Measurements from ENCODE around the gene PRR5.
"Not testable (repeated sequence)": the region's sequence is repeated elsewhere in the genome, so short reads cannot be mapped to it uniquely, and the experiment has no call there.

The PRR5 gene

GRCh38 chr22:44673406-44673805 lies 28.6 kb upstream of the PRR5 start:
- DNase-seq = no peak

DNA sequence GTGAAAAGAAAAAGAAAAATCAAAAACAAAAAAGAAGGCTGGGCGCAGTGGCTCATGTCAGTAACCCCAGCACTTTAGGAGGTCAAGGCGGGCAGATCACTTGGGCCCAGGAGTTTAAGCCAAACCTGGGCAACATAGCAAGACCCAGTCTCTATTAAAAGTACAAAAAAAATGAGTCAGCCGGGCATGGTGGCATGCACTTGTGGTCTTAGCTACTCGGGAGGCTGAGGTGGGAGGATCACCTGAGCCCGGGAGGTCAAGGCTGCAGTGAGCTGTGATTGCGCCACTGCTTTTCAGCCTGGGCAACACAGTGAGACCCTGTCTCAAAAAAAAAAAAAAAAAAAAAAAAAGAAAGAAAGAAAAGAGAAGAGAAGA lies 26.0 kb upstream of the PRR5 start:
- not testable (repeated sequence) for DNase-seq

DNA sequence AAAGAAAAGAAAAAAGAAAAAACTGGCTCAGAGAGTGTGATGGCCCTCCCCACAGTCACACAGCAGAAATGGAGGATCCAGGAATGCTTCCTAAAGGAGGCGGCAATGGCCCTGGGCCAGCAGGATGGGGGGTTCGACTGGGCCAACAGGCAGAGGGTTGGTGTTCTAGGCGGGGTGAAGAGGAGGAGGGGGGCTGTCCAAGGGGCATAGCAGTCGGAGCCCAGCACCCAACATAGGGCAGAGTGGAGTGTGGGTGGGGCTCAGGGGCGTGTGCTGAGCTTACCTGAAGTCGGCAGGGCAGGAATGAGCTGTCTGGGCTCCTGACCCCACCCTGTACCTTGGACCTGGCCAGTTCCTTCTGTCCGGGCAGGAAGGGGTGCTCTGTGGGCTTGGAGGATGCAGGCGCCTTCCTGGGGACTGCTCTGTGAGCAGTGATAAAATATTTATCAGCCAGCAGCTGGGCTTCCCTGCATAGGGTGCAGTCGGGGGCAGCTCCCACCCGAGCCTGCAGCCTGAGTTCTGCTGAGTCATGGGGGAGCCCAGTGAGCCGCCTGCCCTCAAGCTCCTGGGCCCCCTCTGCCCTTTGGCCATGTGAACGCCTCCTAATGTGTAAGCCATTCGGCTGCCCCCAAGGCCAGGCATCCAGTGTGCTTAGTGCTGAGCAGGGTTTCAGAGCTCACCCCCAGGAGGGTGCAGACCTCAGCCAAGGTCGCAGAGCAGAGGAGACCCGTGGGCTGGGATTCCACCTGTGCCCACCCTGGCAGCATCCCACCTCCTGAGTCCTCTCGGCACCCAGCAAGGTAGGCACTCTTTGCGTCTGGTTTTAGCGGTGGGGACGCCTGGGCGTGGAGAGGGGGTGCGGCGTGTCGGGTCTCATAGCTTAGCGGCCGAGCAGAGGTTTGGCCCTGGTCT lies 25.3 kb upstream of the PRR5 start:
- peak; percentile 42 to 63 (median 62) for DNase-seq

- no peak for DNase-seq
Measured at GRCh38 chr22:44677353-44677840, 24.6 kb upstream of the PRR5 start.

DNA sequence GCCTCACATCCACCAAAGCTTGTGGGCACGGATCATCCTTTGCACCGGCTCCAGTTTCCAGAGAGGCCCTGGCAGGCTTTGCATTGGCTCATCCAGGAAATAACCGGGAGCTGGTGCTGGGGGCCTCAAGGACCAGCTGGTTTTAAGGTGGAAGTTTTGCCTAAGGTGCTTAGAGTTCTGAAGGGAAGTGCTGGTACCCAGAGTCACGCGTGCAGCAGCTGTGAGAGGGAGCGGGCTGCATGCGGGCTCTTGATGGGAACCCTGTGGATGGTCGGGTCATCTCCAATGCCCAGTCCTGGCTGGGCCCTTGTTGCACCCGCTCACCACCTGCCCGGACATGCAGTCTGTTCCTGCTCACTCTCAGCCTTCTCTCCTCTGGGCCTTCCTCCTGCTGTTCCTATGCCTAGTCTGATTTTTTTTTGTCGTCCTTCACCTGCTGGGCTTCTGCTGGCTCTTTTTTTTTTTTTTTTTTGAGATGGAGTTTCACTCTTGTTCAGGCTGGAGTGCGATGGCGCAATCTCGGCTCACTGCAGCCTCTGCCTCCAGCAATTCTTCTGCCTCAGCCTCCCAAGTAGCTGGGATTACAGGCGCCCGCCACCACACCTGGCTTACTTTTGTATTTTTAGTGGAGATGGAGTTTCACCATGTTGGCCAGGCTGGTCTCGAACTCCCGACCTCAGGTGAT lies 24.0 kb upstream of the PRR5 start:
- no peak for DNase-seq

GRCh38 chr22:44678556-44679305 lies 23.3 kb upstream of the PRR5 start:
- no peak for DNase-seq

- DNase-seq = not testable (repeated sequence)
Measured at GRCh38 chr22:44679306-44679647, 22.7 kb upstream of the PRR5 start.

GRCh38 chr22:44680058-44680457 lies 21.9 kb upstream of the PRR5 start:
- DNase-seq = no peak

GRCh38 chr22:44680481-44680894 lies 21.5 kb upstream of the PRR5 start:
- DNase-seq = no peak

GRCh38 chr22:44682556-44683168 lies 19.3 kb upstream of the PRR5 start:
- no peak for DNase-seq

DNA sequence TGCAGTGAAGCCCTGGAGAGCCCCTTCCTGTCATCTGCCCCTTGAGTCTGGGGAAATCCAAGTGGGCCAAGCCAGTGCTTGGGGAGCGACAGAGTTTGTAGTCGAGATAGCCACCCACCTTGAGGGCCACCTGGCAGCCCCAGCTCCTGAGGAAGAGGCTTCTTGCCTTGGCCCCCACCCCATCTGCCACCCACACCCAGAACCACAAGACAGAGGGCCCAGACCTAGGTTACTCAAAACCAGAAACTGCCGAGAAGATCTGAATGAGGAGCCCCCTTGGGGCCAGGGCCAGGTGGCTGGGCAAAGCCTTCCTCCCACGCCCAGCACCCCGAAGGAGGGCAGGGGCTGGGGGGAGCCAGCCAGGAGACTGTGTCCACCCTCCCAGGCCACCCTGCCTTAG lies 18.8 kb upstream of the PRR5 start:
- no peak for DNase-seq

DNA sequence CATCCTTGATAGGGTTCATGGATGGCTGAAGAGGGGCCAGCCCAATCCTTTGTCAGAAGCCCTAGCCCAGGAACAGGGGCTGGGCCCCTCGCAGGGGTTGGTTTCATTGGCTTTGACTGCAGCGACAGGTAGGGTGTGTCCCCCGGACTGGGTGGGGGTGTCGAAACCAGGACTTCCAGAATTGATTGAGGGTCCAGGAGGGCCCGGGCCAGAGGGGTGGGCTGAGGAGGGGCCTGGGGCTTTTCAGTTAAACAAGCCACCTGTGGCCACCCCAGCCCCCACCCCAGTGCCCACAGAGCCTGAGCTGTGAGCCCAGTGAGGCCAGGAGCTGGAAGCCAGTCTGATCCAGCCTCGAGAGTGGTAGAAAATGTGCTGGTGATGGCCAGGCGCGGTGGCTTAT lies 18.1 kb upstream of the PRR5 start:
- DNase-seq = no peak

DNA sequence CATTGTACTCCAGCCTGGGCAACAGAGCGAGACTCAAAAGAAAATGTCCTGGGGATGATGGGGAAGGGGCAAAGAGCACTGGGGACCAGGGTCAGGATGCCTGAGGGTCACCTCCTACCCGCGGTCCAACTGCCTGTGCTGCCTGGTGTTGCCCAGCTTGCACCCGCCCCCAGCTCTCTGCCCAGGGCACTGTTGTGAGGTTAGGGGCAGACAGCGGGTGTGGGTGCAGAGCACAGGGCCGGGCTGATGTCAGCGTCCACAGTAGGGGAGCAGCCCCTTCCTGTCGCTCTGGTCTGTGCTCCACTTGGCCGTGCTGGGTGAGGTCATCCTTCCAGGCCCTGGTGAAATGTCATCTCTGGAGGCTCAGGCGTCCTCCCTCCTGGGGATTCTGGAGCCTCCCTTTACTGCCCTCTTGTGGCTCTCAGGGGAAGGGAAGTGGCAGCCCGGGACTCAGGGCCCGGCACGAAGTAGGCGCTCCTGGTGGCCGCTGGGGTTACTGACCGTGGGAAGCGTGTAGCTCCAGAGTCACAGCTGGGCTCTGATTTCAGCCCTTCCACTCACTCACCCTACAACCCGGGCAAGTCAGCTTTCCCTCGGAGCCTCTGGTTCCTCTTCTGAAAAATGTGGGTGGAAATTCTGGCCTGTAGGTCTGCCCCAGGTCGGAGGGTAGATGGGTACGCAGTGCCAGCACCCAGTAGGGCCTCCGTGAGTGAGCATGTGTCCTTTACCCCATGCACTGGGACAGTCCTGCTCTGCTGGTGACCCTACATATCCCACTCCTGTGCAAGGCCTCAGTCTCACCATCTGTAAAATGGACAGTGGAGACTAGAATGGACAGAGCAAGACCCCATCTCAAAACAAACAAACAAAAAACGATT lies 17.3 kb upstream of the PRR5 start:
- peak; percentile 97 to 99 (median 99) for DNase-seq

GRCh38 chr22:44685384-44686056 lies 16.5 kb upstream of the PRR5 start:
- DNase-seq = peak; percentile 75 to 82 (median 80)

DNA sequence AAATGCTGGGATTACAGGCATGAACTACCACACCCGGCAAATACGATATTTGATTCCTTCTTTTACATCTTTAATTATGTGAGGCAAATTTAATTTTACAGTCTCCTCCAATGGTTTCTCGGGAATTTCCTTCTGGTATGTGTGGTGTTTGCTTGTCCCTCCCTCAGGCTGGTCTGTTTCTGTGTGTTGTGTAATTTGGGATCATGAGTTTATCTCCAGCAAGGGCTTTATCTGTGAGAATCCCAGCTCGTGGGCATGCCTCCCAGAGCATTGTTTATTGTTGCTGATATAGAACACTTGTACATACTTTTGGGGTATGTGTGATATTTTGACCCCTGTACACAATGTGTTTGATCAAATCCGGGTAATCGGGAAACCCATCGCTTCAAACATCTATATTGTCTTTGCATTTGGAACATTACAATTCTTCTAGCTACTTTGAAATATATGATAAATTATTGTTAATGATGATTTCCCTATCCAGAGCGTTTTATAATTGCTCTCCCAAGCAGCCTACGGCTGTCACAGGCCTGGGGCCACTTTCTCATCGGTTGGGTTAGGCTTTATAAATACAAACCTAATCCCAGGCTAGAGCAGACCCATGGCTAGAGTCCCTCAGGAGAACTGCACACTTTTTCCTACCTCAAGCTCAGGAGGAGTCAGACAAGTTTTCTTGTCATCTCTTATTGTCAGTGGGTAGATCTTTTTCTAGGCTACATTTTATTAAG lies 15.0 kb upstream of the PRR5 start:
- no peak for DNase-seq

DNA sequence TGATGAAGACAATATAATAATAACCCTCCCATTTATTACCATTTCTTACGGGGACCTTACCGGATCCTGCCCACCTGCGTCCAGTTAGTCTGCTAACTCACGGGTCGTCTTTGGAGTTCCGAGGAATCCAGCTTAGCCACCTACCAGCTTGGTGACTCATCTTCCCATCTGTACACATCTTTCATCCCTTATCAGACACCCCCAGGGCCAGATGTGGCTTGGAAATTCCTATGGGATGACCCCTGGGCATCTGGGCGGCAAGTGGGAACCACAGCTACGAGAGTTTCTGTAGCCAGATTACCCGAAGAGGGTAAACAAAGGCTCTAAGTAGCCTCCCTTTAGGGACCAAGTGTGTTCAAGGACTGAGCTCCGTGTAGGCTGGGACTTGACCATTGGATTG lies 12.8 kb upstream of the PRR5 start:
- DNase-seq = no peak

- DNase-seq = no peak
Measured at GRCh38 chr22:44689915-44690524, 12.0 kb upstream of the PRR5 start.

- no peak for DNase-seq
Measured at GRCh38 chr22:44691796-44692661, 10.0 kb upstream of the PRR5 start.

DNA sequence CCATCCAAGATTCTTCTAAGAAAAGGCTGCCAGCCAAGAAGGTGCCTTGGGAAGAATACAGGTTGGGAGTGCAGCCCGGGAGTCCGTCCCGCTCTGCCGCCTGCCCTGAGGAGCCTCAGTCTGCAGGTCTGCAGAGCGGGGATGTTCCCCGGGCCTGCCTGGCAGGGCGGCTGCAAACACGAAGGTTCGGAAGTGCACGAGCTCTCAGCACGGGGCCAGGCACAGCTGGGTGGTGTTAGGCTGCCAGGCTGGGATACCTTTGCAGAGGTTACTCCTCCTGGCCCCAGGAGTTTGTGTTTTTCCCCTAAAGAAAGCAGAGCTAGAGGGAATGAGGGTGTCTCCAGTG lies 9.4 kb upstream of the PRR5 start:
- no peak for DNase-seq
